ENCODE data around the gene CUL9.

GRCh38 chr6:43163899-43164298 lies 18.1 kb upstream of the CUL9 start:
- no peak for TF ChIP-seq CTCF (conservative IDR thresholded peaks at IDR 0.05; ENCODE audit: low read length)
- TF ChIP-seq EZH2phosphoT487 (IDR thresholded peaks at IDR 0.05; ENCODE audit: borderline replicate concordance, low read depth, low read length), result no peak
